Transverse colon (tissue), 4 donors: ENCODE data around the gene CAMK1G.

ENCODE experiments used
- CTCF ChIP-seq, 5 experiments: fragments of 200-600 bp in 3 of 5; fragments of 450-650 bp in 2 of 5; sonication (generic) in 3 of 5; IDR thresholded peaks; 1 replicate in 2 of 5; 2 replicates in 3 of 5; pipeline ENCODE4 v1.5.1; 2016 to 2017; ENCODE audit warnings: antibody characterized with exemption in 5 of 5, inconsistent platforms in 3 of 5, mild to moderate bottlenecking in 2 of 5, moderate library complexity in 1 of 5
- POLR2A ChIP-seq: fragments of 450-650 bp; IDR thresholded peaks from one replicate; pipeline ENCODE4 v1.6.1; 2016; ENCODE audit warnings: antibody characterized with exemption, mild to moderate bottlenecking, moderate library complexity
- POLR2AphosphoS5 ChIP-seq, 3 donors: sonication (generic); formaldehyde crosslinking; IDR thresholded peaks; one replicate each; pipeline ENCODE4 v1.6.1; 2016; ENCODE audit warnings: antibody characterized with exemption in 3 of 3

GRCh38 chr1:209626346-209627026 is 43.0 kb downstream of the CAMK1G start:
- no peak for TF ChIP-seq CTCF (IDR thresholded peaks at IDR 0.05)
- TF ChIP-seq POLR2AphosphoS5 (IDR thresholded peaks at IDR 0.05), result no peak
- TF ChIP-seq POLR2A, result no peak
